Ovary (tissue), 9 donors: ENCODE results near the gene MAG. TPM values are rescaled to one million over a fixed set of nuclear protein-coding genes. Genes with fewer than 3 reads are reported as not detected.

Experiments used
- DNase-seq, 5 donors: peaks; one replicate each; pipeline ENCODE4 v3.0.0-alpha.2; 2019 to 2020
- H3K27ac ChIP-seq, 2 donors: fragments of 200-600 bp; one replicate each; pipeline versions ENCODE4 v1.5.1 to v1.8.0; 2019 to 2022
- H3K27me3 ChIP-seq: fragments of 200-600 bp; one replicate; pipeline ENCODE4 v1.8.0; 2022
- H3K36me3 ChIP-seq: fragments of 200-600 bp; sonication (generic); one replicate; pipeline ENCODE4 v1.5.1; 2019
- H3K4me1 ChIP-seq: one replicate; pipeline ENCODE4 v1.8.1; 2013; ENCODE audit warnings: mild to moderate bottlenecking, moderate library complexity; ENCODE audit not compliant: insufficient read depth
- H3K4me3 ChIP-seq: fragments of 200-600 bp; sonication (generic); one replicate; pipeline ENCODE4 v1.5.1; 2017
- H3K9me3 ChIP-seq, 2 donors: fragments of 200-600 bp in 1 of 2; sonication (generic) in 1 of 2; one replicate each; pipeline versions ENCODE4 v1.5.1 to v1.8.1; 2013 to 2019; ENCODE audit warnings: mild to moderate bottlenecking in 1 of 2, moderate library complexity in 1 of 2
- CTCF ChIP-seq, 3 donors: fragments of 450-650 bp in 2 of 3; fragments of 200-600 bp in 1 of 3; IDR thresholded peaks; one replicate each; pipeline versions ENCODE4 v1.5.1 to v1.8.0; 2016 to 2022; ENCODE audit warnings: antibody characterized with exemption in 3 of 3, mild to moderate bottlenecking in 1 of 3
- EP300 ChIP-seq: sonication (generic); formaldehyde crosslinking; IDR thresholded peaks from one replicate; pipeline ENCODE4 v1.6.1; 2017; ENCODE audit warnings: antibody characterized with exemption
- POLR2A ChIP-seq: fragments of 450-650 bp; IDR thresholded peaks from one replicate; pipeline ENCODE4 v1.6.1; 2017; ENCODE audit warnings: antibody characterized with exemption, mild to moderate bottlenecking, moderate library complexity
- WGBS, 3 donors: extraction: QIAGEN DNeasy Blood & Tissue Kit in 1 of 3; methylation state at CpG; one replicate each; pipeline versions ENCODE4 v1.1.5 to v1.1.7; 2013 to 2017; 5-methylcytosine and 5-hydroxymethylcytosine counted together
- intact Hi-C, 4 donors: fragments of 100-400 bp; cut with DNase I; formaldehyde crosslinking; loops; one replicate each; pipeline versions ENCODE4 v1.11.0 to v1.15.1; 2022 to 2023
- polyA plus RNA-seq, 2 donors: library from polyadenylated mRNA; stranded (reverse); fragments of 200-250 nt in 1 of 2; fragments of 350-450 nt in 1 of 2; fragmentation: Illumina TruSeq in 1 of 2; extraction: RNeasy Lipid Tissue Mini Kit (QIAGEN cat#74804) in 1 of 2; gene quantifications; one replicate each; pipeline ENCODE4 v1.2.3, GENCODE V29; 2013 to 2014
- total RNA-seq, 7 donors: library from RNA; depleted of rRNA in 2 of 7; stranded (reverse); fragments of >200 nt in 2 of 7; fragmentation: NEBNext Ultra II Directional in 3 of 7; extraction: Animal tissue kit (Norgen Biotek cat#: 25700) in 3 of 7; gene quantifications; one replicate each; pipeline versions ENCODE4 v1.1.0 to v1.2.4, GENCODE V29; 2016 to 2023
- donor health status: DM: no; HTN: no; CAD: no; lungs with moderate emphysema.
- donor health status: DM: no; HTN: no; CAD: no.
- donor health status: Bipolar disorder and iron deficiency.
- donor health status: DM: yes; HTN: yes; CAD: no.
- donor health status: DM: no; HTN: no; CAD: no.
- donor health status: DM: yes; HTN: yes; CAD: no.

MAG gene
- total and polyA plus RNA-seq, 9 donors, result 1.1 to 146 (median 94.2) TPM

- intact Hi-C loops, result no loop called here
- Histone ChIP-seq H3K4me1 (no peaks in the 10 kb centered on the region), H3K27ac (no peak overlapping the region), H3K9me3 (no peaks in the 10 kb centered on the region), H3K36me3 (no peaks in the 10 kb centered on the region), H3K27me3 (no peaks in the 10 kb centered on the region), H3K4me3 (no peak overlapping the region)
- TF ChIP-seq CTCF (IDR thresholded peaks at IDR 0.05) (no peak), POLR2A (no peak), EP300 (no peak)
- no peak for DNase-seq
- 46 to 58% (median 54%) methylated on average over 34 to 54 of the region's 55 CpGs for WGBS, 3 donors
Measured at GRCh38 chr19:35299523-35300338, 7.8 kb downstream of the MAG start.

- Histone ChIP-seq H3K36me3 (no peaks in the 10 kb centered on the region), H3K4me3 (no peak overlapping the region), H3K27me3 (no peaks in the 10 kb centered on the region), H3K9me3 (no peaks in the 10 kb centered on the region), H3K4me1 (no peaks in the 10 kb centered on the region), H3K27ac (no peak overlapping the region)
- intact Hi-C loops, result no loop called here
- TF ChIP-seq POLR2A (no peak), EP300 (no peak), CTCF (IDR thresholded peaks at IDR 0.05) (no peak)
- DNase-seq, result no peak
- 72 to 88% (median 82%) methylated on average over 10 of the region's 10 CpGs for WGBS, 3 donors
Measured at GRCh38 chr19:35300339-35300649, 8.3 kb downstream of the MAG start.

- Histone ChIP-seq H3K36me3 (no peaks in the 10 kb centered on the region), H3K4me3 (no peak overlapping the region), H3K9me3 (no peaks in the 10 kb centered on the region), H3K27me3 (no peaks in the 10 kb centered on the region), H3K27ac (no peak overlapping the region), H3K4me1 (no peaks in the 10 kb centered on the region)
- no peak for TF ChIP-seq EP300
- 93 to 95% (median 94%) methylated on average over 2 of the region's 2 CpGs for WGBS, 3 donors
- intact Hi-C loops, result no loop called here
- DNase-seq, result no peak
Measured at GRCh38 chr19:35301961-35302360, 10.0 kb downstream of the MAG start.

GRCh38 chr19:35302446-35302845 is 10.5 kb downstream of the MAG start:
- DNase-seq, result no peak
- Histone ChIP-seq H3K9me3 (no peaks in the 10 kb centered on the region), H3K27me3 (no peaks in the 10 kb centered on the region), H3K4me1 (peaks cover 2% of the 10 kb centered on the region), H3K4me3 (no peak overlapping the region), H3K27ac (no peak overlapping the region), H3K36me3 (no peaks in the 10 kb centered on the region)
- intact Hi-C loops, result no loop called here
- TF ChIP-seq EP300, result no peak
- TF ChIP-seq POLR2A, result no peak
- TF ChIP-seq CTCF (IDR thresholded peaks at IDR 0.05), result no peak
- 82 to 89% (median 87%) methylated on average over 16 of the region's 16 CpGs for WGBS, 3 donors

- no peaks in the 10 kb centered on the region for H3K27me3 ChIP-seq
- DNase-seq, result no peak
- TF ChIP-seq POLR2A, result no peak
- no peak for TF ChIP-seq EP300
- TF ChIP-seq CTCF (IDR thresholded peaks at IDR 0.05), result no peak
- peaks cover 9% of the 10 kb centered on the region for H3K4me1 ChIP-seq
- WGBS, 3 donors, result 91% methylated on average over 6 of the region's 6 CpGs
- H3K9me3 ChIP-seq, result no peaks in the 10 kb centered on the region
- no peak overlapping the region for H3K4me3 ChIP-seq
- H3K27ac ChIP-seq, result no peak overlapping the region
- H3K36me3 ChIP-seq, result no peaks in the 10 kb centered on the region
- intact Hi-C loops, result no loop called here
Measured at GRCh38 chr19:35303357-35303915, 11.5 kb downstream of the MAG start.
